IPS-20b (cell line): ENCODE results near the gene NCAPD3.
A peak's percentile ranks its signal among the peaks of the same experiment; 100 is the strongest.

ENCODE experiments used
- H3K27ac ChIP-seq: one replicate; pipeline ENCODE4 v1.5.1; 2013; ENCODE audit warnings: low read length
- H3K27me3 ChIP-seq: 2 replicates; pipeline ENCODE4 v1.6.1; 2013; ENCODE audit warnings: mild to moderate bottlenecking, low read length, inconsistent platforms; ENCODE audit not compliant: insufficient read depth
- H3K36me3 ChIP-seq: 2 replicates; pipeline ENCODE4 v1.6.1; 2013; ENCODE audit warnings: low read depth, mild to moderate bottlenecking, inconsistent platforms, low read length, moderate library complexity; ENCODE audit not compliant: insufficient read depth
- H3K4me1 ChIP-seq: 2 replicates; pipeline ENCODE4 v1.6.1; 2013; ENCODE audit warnings: mild to moderate bottlenecking, control low read depth, inconsistent platforms, low read length, moderate library complexity; ENCODE audit not compliant: insufficient read depth
- H3K4me3 ChIP-seq: 2 replicates; pipeline ENCODE4 v1.5.1; 2013; ENCODE audit warnings: mild to moderate bottlenecking, low read length, inconsistent platforms
- H3K9ac ChIP-seq: 2 replicates; pipeline ENCODE4 v1.6.1; 2013; ENCODE audit warnings: low read depth, mild to moderate bottlenecking, inconsistent platforms, low read length, moderate library complexity
- H3K9me3 ChIP-seq: 2 replicates; pipeline ENCODE4 v1.6.1; 2013; ENCODE audit warnings: mild to moderate bottlenecking, low read depth, low read length, inconsistent platforms; ENCODE audit not compliant: insufficient read depth

The NCAPD3 gene

GRCh38 chr11:134139303-134139872, 84.4 kb downstream of the NCAPD3 start:
- Histone ChIP-seq H3K27ac (no peak overlapping the region), H3K27me3 (no peaks in the 10 kb centered on the region), H3K9ac (no peak overlapping the region), H3K4me1 (0 out of 2 replicates have a peak, but pooled peaks cover 3% of the 10 kb centered on the region), H3K36me3 (peaks cover 43% of the 10 kb centered on the region), H3K9me3 (peaks cover 45% of the 10 kb centered on the region), H3K4me3 (no peak overlapping the region)

DNA sequence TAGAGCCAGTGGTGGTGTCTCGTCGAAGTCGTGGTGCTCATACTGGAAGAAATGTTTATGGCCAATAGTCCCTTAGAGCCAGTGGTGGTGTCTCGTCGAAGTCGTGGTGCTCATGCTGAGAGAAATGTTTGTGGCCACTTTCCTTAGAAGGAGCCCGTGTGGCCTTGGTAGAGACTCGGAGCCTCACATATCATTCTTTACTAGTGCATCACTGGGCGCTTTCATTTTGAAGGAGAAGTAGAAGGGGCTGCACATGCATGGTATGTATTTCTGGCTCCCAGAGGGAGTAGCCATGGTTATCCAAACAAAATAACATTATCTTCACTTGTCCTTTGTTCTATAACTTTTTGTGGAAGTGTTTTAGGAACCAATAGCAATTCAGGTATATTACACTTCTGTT, 85.4 kb downstream of the NCAPD3 start:
- Histone ChIP-seq H3K27ac (no peak overlapping the region), H3K4me1 (0 out of 2 replicates have a peak, but pooled peaks cover 3% of the 10 kb centered on the region), H3K36me3 (peaks cover 32% of the 10 kb centered on the region), H3K9ac (no peak overlapping the region), H3K9me3 (peaks cover 39% of the 10 kb centered on the region), H3K4me3 (no peak overlapping the region), H3K27me3 (no peaks in the 10 kb centered on the region)

GRCh38 chr11:134134167-134134566, 89.6 kb downstream of the NCAPD3 start:
- Histone ChIP-seq H3K9ac (no peak overlapping the region), H3K36me3 (no peaks in the 10 kb centered on the region), H3K27ac (no peak overlapping the region), H3K9me3 (peaks cover 19% of the 10 kb centered on the region), H3K4me3 (no peak overlapping the region), H3K4me1 (no peaks in the 10 kb centered on the region), H3K27me3 (no peaks in the 10 kb centered on the region)

DNA sequence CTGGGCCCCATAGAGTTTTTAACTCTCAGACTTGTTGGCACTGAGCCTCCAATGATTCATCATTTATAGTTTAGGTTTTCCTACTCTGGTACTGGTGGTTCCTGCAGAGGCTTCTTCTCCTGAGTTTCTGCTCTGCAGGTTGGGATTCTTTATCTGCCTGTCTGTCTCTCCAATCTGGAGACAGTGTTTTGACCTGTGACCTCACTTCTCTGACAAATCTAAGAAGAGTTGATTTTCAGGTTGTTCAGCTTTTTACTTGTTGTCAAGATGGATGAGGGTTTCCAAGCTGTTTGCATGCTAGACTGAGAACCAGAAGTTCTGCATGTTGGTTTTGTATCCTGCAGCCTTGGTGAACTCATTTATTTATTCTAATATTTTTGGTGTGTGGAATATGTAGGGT, 91.0 kb downstream of the NCAPD3 start:
- H3K9me3 ChIP-seq, result peaks cover 19% of the 10 kb centered on the region

GRCh38 chr11:134131628-134132244, 92.0 kb downstream of the NCAPD3 start:
- H3K4me1 ChIP-seq, result peaks cover under 1% of the 10 kb centered on the region
- H3K4me3 ChIP-seq, result no peak overlapping the region
- no peak overlapping the region for H3K27ac ChIP-seq
- H3K9ac ChIP-seq, result no peak overlapping the region
- H3K9me3 ChIP-seq, result peaks cover 14% of the 10 kb centered on the region
- no peaks in the 10 kb centered on the region for H3K27me3 ChIP-seq
- H3K36me3 ChIP-seq, result no peaks in the 10 kb centered on the region

More for the DNA sequence above, 91.0 kb downstream of the NCAPD3 start:
- Histone ChIP-seq H3K36me3 (no peaks in the 10 kb centered on the region), H3K27ac (no peak overlapping the region), H3K9ac (no peak overlapping the region), H3K27me3 (no peaks in the 10 kb centered on the region), H3K4me1 (no peaks in the 10 kb centered on the region; the same call in 1 of the 2 replicates), H3K4me3 (no peak overlapping the region)

DNA sequence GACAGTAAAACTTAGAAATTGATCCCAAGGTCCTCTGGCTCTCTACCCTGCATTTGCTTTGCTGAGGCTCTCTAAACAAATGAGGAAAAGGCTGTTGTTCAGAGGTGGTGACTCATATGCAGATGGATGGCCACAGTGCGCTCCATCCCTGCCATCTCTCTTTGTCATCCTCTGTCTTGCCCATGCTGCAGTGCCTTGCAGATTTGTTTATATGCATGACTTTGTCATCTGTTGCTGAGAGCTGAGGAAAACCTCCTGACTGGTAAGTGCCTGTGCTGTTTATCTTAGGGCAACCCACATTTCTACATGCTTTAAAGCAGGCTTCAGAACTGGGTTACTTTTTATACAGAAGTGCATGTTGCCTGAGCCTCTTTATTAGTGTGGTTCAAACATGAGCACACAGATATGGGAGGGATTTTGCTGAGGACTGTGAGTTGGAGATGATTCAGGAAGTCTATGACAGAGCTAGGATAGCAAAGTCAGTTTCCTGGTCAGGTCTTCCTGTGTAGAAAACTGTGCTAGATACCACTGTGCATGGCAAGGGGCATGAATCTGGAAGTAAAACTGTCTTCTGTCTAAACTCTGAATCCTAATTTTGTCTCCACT, 97.4 kb downstream of the NCAPD3 start:
- H3K4me1 ChIP-seq, result peaks cover 17% of the 10 kb centered on the region
- H3K27me3 ChIP-seq, result peaks cover 19% of the 10 kb centered on the region
- no peak overlapping the region for H3K9ac ChIP-seq
- no peak overlapping the region for H3K27ac ChIP-seq
- no peak overlapping the region for H3K4me3 ChIP-seq
- peaks cover 2% of the 10 kb centered on the region for H3K9me3 ChIP-seq
- no peaks in the 10 kb centered on the region for H3K36me3 ChIP-seq

DNA sequence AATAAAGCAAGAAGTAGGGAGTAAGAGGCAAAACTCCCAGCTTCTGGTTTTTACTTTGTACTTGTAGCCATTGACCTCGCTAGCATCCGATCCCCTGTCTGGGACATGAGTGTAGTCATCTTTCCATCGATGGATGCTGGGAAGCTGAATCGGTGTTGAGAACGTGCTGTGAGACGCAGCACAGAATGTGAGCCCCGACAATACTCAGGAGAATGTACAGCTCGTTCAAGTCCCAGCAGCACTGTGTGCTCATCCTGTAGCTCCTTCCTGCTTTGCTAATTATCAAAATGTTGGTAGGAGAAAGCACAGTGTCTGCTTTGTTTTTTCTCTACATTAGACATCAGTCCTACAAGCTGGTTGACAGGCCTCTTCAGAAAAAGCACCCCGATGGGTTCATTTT, 98.3 kb downstream of the NCAPD3 start:
- Histone ChIP-seq H3K27ac (no peak overlapping the region), H3K27me3 (peaks cover 19% of the 10 kb centered on the region), H3K9me3 (no peaks in the 10 kb centered on the region), H3K4me3 (no peak overlapping the region), H3K4me1 (peaks cover 21% of the 10 kb centered on the region), H3K9ac (no peak overlapping the region), H3K36me3 (no peaks in the 10 kb centered on the region)

GRCh38 chr11:134124660-134125451, 98.9 kb downstream of the NCAPD3 start:
- H3K9me3 ChIP-seq, result no peaks in the 10 kb centered on the region
- peak overlapping the region; percentile 45 for H3K4me3 ChIP-seq
- H3K36me3 ChIP-seq, result no peaks in the 10 kb centered on the region
- no peak overlapping the region for H3K9ac ChIP-seq
- no peak overlapping the region for H3K27ac ChIP-seq
- H3K4me1 ChIP-seq, result peaks cover 25% of the 10 kb centered on the region
- H3K27me3 ChIP-seq, result peaks cover 19% of the 10 kb centered on the region

DNA sequence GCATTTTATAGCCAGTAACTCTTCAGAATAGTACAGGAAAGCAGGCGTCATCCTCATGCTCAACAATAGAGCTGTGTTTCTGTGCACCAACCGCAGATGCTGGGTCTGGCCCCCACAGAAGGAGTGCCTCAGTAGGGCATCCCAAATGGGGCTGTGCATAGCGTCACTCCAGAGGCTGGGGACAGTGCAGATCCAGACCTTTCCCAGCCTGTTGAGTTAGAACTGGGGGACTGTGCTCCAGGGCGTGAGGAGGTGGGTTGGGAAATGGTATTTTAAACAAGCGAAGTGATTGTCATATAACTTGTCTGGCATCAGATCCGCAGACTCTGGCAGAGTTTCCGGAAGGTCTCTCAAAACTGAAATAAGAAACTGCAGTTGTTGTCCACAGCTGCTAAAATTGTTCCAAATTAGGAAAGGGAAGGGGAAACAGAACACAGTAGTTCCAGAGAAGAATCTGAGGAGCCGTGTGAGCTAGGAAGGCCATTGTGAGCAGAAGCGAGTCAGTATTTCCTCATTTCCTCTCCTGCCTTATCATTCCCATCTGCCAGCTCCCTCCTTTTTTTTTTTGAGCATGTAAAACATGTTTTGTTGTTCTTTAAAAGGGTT, 102.7 kb downstream of the NCAPD3 start:
- Histone ChIP-seq H3K4me3 (no peak overlapping the region), H3K4me1 (peaks cover 25% of the 10 kb centered on the region)

GRCh38 chr11:134120143-134120850, 103.5 kb downstream of the NCAPD3 start:
- no peaks in the 10 kb centered on the region for H3K9me3 ChIP-seq
- H3K27ac ChIP-seq, result no peak overlapping the region
- H3K36me3 ChIP-seq, result no peaks in the 10 kb centered on the region
- peaks cover 13% of the 10 kb centered on the region for H3K27me3 ChIP-seq
- H3K4me1 ChIP-seq, result peaks cover 21% of the 10 kb centered on the region
- H3K4me3 ChIP-seq, result no peak overlapping the region
- no peak overlapping the region for H3K9ac ChIP-seq

More for the DNA sequence above, 102.7 kb downstream of the NCAPD3 start:
- Histone ChIP-seq H3K36me3 (no peaks in the 10 kb centered on the region), H3K27me3 (peaks cover 19% of the 10 kb centered on the region), H3K27ac (no peak overlapping the region), H3K9me3 (no peaks in the 10 kb centered on the region), H3K9ac (no peak overlapping the region)

- H3K9me3 ChIP-seq, result no peaks in the 10 kb centered on the region
- no peaks in the 10 kb centered on the region for H3K36me3 ChIP-seq
- peaks cover 3% of the 10 kb centered on the region for H3K27me3 ChIP-seq
- H3K9ac ChIP-seq, result peak overlapping the region; percentile 8; the same call in 1 of the 2 replicates
- H3K4me1 ChIP-seq, result peaks cover 20% of the 10 kb centered on the region
- H3K4me3 ChIP-seq, result no peak overlapping the region
- no peak overlapping the region for H3K27ac ChIP-seq
These were observed 104.7 kb downstream of the NCAPD3 start for GRCh38 chr11:134119094-134119493.
